ENCODE measurements around the gene MVK.

MVK gene

GRCh38 chr12:109626378-109627115, 53.0 kb downstream of the MVK start:
- DNase-seq = peak in 54 of 56 donors; percentile 14 to 95 (median 84)

- DNase-seq = peak in 2 of 56 donors; percentile 8 to 15
Observed at GRCh38 chr12:109627633-109628032, 54.0 kb downstream of the MVK start.

GRCh38 chr12:109630107-109630506, 56.5 kb downstream of the MVK start:
- no peak for DNase-seq

GRCh38 chr12:109630815-109631214, 57.2 kb downstream of the MVK start:
- no peak for DNase-seq

- no peak for DNase-seq
Observed at GRCh38 chr12:109631302-109631701, 57.7 kb downstream of the MVK start.

GRCh38 chr12:109631751-109632150, 58.2 kb downstream of the MVK start:
- no peak for DNase-seq

- DNase-seq = no peak
Observed at GRCh38 chr12:109632342-109632741, 58.7 kb downstream of the MVK start.

- DNase-seq = no peak
Observed at GRCh38 chr12:109635717-109636116, 62.1 kb downstream of the MVK start.

GRCh38 chr12:109637348-109637747, 63.8 kb downstream of the MVK start:
- DNase-seq = no peak

- DNase-seq = no peak
Observed at GRCh38 chr12:109637996-109638395, 64.4 kb downstream of the MVK start.

GRCh38 chr12:109638735-109639134, 65.1 kb downstream of the MVK start:
- no peak for DNase-seq

GRCh38 chr12:109639151-109639872, 65.7 kb downstream of the MVK start:
- DNase-seq = no peak

- DNase-seq = no peak
Observed at GRCh38 chr12:109640961-109641360, 67.4 kb downstream of the MVK start.

GRCh38 chr12:109641422-109641821, 67.8 kb downstream of the MVK start:
- DNase-seq = no peak

- DNase-seq = no peak
Observed at GRCh38 chr12:109642506-109643132, 69.0 kb downstream of the MVK start.

- no peak for DNase-seq
Observed at GRCh38 chr12:109645194-109645593, 71.6 kb downstream of the MVK start.

GRCh38 chr12:109645708-109646107, 72.1 kb downstream of the MVK start:
- DNase-seq = no peak
